ENCODE data around the gene SLC51B. TPM values are rescaled to one million over a fixed set of nuclear protein-coding genes. Genes with fewer than 3 reads are reported as not detected.

Gene SLC51B
- total and polyA plus RNA-seq, 9 of the 15 experiments (the other 6 are each of a cell fraction or from before 2014, with no cell fraction given) = not detected

GRCh38 chr15:65088643-65089021 lies 43.4 kb downstream of the SLC51B start:
- peaks cover 0 to 4% of the 10 kb centered on the region in 2 experiments; a peak in 1 of 5 replicates for H3K4me1 ChIP-seq (replicated peaks in 1 of 2; ENCODE audit: control insufficient read depth in 2 of 2, insufficient read depth in 2 of 2, low read length in 2 of 2)
- peaks cover 8% of the 10 kb centered on the region for H4K20me1 ChIP-seq (replicated peaks; ENCODE audit: control insufficient read depth, insufficient read depth, low read length)
- no peak for FAIRE-seq
- CTCF ChIA-PET (ENCODE audit: low intra/inter-chr PET ratio) = interaction anchor here (0.8 kb wide), 1 partner anchor 358 kb away, joined by 3 read pairs; no protein-coding TSS in a partner anchor
- H2AFZ ChIP-seq (ENCODE audit: low read depth, low read length) = no peak overlapping the region
- H3K9me3 ChIP-seq (replicated peaks; ENCODE audit: control insufficient read depth, insufficient read depth, low read depth, low read length) = no peaks in the 10 kb centered on the region
- intact Hi-C loops (cut with micrococcal nuclease) = loop anchor here (5.0 kb wide), 1 partner anchor 56 kb away; no protein-coding TSS in a partner anchor
- no peak for ATAC-seq
- no peak overlapping the region for H3K4me2 ChIP-seq (ENCODE audit: insufficient read depth, low read length)
- no peaks in the 10 kb centered on the region for H3K36me3 ChIP-seq (ENCODE audit: control insufficient read depth, insufficient read depth, low read length)
- no peak overlapping the region for H3K27ac ChIP-seq (ENCODE audit: extremely low read depth, low read depth, low read length)
- WGBS (ENCODE audit: insufficient coverage, low coverage, missing lambda C conversion rate) = 4% methylated on average over 6 of the region's 6 CpGs
- in situ Hi-C loops (cut with MboI) = no loop called here
- H3K4me3 ChIP-seq = no peak overlapping the region
- no TSS peak for BruUV-seq (replicated peaks)
- H3K9ac ChIP-seq (ENCODE audit: insufficient read depth in 1 of 2, low read depth in 2 of 2, low read length in 2 of 2) = no peak overlapping the region
- H3K9me1 ChIP-seq (ENCODE audit: control insufficient read depth, insufficient read depth, low read length) = no peaks in the 10 kb centered on the region
- no peaks in the 10 kb centered on the region for H3K79me2 ChIP-seq (ENCODE audit: control insufficient read depth, insufficient read depth, low read length)
- H3K27me3 ChIP-seq (ENCODE audit: control insufficient read depth in 2 of 2, insufficient read depth in 2 of 2, low read length in 2 of 2) = peaks cover 17 to 30% of the 10 kb centered on the region in 2 experiments
- no peak for TF ChIP-seq ZNF3 (CRISPR knock-in tag; IDR thresholded peaks at IDR 0.05)
- TF ChIP-seq PHF20 (IDR thresholded peaks at IDR 0.05; ENCODE audit: partially characterized antibody) = no peak
- no peak for TF ChIP-seq MLLT1 (IDR thresholded peaks at IDR 0.05)
- TF ChIP-seq PHF21A (IDR thresholded peaks at IDR 0.05; ENCODE audit: borderline replicate concordance, low read depth) = no peak
- no peak for TF ChIP-seq MCM5 (IDR thresholded peaks at IDR 0.05; ENCODE audit: low read depth)
- no peak for TF ChIP-seq ILF3 (IDR thresholded peaks at IDR 0.05; ENCODE audit: borderline replicate concordance)
- TF ChIP-seq, protein P1, sequence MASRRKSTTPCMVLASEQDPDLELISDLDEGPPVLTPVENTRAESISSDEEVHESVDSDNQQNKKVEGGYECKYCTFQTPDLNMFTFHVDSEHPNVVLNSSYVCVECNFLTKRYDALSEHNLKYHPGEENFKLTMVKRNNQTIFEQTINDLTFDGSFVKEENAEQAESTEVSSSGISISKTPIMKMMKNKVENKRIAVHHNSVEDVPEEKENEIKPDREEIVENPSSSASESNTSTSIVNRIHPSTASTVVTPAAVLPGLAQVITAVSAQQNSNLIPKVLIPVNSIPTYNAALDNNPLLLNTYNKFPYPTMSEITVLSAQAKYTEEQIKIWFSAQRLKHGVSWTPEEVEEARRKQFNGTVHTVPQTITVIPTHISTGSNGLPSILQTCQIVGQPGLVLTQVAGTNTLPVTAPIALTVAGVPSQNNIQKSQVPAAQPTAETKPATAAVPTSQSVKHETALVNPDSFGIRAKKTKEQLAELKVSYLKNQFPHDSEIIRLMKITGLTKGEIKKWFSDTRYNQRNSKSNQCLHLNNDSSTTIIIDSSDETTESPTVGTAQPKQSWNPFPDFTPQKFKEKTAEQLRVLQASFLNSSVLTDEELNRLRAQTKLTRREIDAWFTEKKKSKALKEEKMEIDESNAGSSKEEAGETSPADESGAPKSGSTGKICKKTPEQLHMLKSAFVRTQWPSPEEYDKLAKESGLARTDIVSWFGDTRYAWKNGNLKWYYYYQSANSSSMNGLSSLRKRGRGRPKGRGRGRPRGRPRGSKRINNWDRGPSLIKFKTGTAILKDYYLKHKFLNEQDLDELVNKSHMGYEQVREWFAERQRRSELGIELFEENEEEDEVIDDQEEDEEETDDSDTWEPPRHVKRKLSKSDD (conservative IDR thresholded peaks at IDR 0.05; ENCODE audit: low read length) = no peak
- no peak for TF ChIP-seq PHB (CRISPR knock-in tag; IDR thresholded peaks at IDR 0.05)
- TF ChIP-seq CXXC5 (CRISPR knock-in tag; IDR thresholded peaks at IDR 0.05) = no peak
- TF ChIP-seq MTF1 (CRISPR knock-in tag; IDR thresholded peaks at IDR 0.05; ENCODE audit: borderline replicate concordance) = no peak
- TF ChIP-seq CBX1 (IDR thresholded peaks at IDR 0.05; ENCODE audit: low read depth) = no peak
- TF ChIP-seq ZNF253 (CRISPR knock-in tag; conservative IDR thresholded peaks at IDR 0.05) = no peak
- TF ChIP-seq, protein P2, sequence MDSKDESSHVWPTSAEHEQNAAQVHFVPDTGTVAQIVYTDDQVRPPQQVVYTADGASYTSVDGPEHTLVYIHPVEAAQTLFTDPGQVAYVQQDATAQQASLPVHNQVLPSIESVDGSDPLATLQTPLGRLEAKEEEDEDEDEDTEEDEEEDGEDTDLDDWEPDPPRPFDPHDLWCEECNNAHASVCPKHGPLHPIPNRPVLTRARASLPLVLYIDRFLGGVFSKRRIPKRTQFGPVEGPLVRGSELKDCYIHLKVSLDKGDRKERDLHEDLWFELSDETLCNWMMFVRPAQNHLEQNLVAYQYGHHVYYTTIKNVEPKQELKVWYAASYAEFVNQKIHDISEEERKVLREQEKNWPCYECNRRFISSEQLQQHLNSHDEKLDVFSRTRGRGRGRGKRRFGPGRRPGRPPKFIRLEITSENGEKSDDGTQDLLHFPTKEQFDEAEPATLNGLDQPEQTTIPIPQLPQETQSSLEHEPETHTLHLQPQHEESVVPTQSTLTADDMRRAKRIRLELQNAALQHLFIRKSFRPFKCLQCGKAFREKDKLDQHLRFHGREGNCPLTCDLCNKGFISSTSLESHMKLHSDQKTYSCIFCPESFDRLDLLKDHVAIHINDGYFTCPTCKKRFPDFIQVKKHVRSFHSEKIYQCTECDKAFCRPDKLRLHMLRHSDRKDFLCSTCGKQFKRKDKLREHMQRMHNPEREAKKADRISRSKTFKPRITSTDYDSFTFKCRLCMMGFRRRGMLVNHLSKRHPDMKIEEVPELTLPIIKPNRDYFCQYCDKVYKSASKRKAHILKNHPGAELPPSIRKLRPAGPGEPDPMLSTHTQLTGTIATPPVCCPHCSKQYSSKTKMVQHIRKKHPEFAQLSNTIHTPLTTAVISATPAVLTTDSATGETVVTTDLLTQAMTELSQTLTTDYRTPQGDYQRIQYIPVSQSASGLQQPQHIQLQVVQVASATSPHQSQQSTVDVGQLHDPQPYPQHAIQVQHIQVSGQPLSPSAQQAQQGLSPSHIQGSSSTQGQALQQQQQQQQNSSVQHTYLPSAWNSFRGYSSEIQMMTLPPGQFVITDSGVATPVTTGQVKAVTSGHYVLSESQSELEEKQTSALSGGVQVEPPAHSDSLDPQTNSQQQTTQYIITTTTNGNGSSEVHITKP (IDR thresholded peaks at IDR 0.05; ENCODE audit: partially characterized antibody) = no peak
- TF ChIP-seq ELF2 (CRISPR knock-in tag; IDR thresholded peaks at IDR 0.05) = no peak
- no peak for TF ChIP-seq PREB (CRISPR knock-in tag; IDR thresholded peaks at IDR 0.05)
- no peak for DNase-seq (ENCODE audit: extremely low read depth in 1 of 4, low spot score in 3 of 4)
- POLR2A ChIA-PET = interaction anchor here (0.6 to 0.7 kb wide), 2 partner anchors 99 to 519 kb away, joined by 3 read pairs; partner anchors contain the start of gene SPG21
